Right atrium auricular region (tissue), 2 donors: ENCODE measurements around the gene SPTBN1. TPM values are rescaled to one million over a fixed set of nuclear protein-coding genes. Genes with fewer than 3 reads are reported as not detected.

Source experiments
- DNase-seq: peaks from one replicate; pipeline ENCODE4 v3.0.0-alpha.2; 2019; ENCODE audit warnings: low spot score
- H3K27ac ChIP-seq, 2 donors: fragments of 200-600 bp; sonication (generic); 1 replicate in 1 of 2; 2 replicates in 1 of 2; pipeline ENCODE4 v1.5.1; 2016 to 2019
- H3K27me3 ChIP-seq, 2 donors: fragments of 200-600 bp; sonication (generic); one replicate each; pipeline versions ENCODE4 v1.5.1 to v1.6.0; 2017 to 2019
- H3K36me3 ChIP-seq: fragments of 200-600 bp; sonication (generic); one replicate; pipeline ENCODE4 v1.5.1; 2016
- H3K4me1 ChIP-seq, 2 donors: fragments of 200-600 bp; sonication (generic); one replicate each; pipeline versions ENCODE4 v1.5.1 to v1.6.0; 2017 to 2019
- H3K4me3 ChIP-seq, 2 donors: fragments of 200-600 bp; sonication (generic); 1 replicate in 1 of 2; 2 replicates in 1 of 2; pipeline ENCODE4 v1.5.1; 2017 to 2019; ENCODE audit warnings: mild to moderate bottlenecking in 1 of 2, moderate library complexity in 1 of 2
- H3K9me3 ChIP-seq, 2 donors: fragments of 200-600 bp; sonication (generic); one replicate each; pipeline ENCODE4 v1.5.1; 2019
- CTCF ChIP-seq, 2 donors: fragments of 200-600 bp; sonication (generic); IDR thresholded peaks; one replicate each; pipeline ENCODE4 v1.5.1; 2019; ENCODE audit warnings: antibody characterized with exemption in 2 of 2
- total RNA-seq, 2 donors: library from RNA; depleted of rRNA; stranded (reverse); fragments of >200 nt; gene quantifications; one replicate each; pipeline ENCODE4 v1.1.0, GENCODE V29; 2016

The SPTBN1 gene
- total RNA-seq, 2 donors from 2014 or later: 265 to 382 TPM

GRCh38 chr2:54646170-54646927, 190.2 kb downstream of the SPTBN1 start:
- no peak overlapping the region for H3K27ac ChIP-seq
- DNase-seq: no peak
- no peak overlapping the region for H3K4me3 ChIP-seq

GRCh38 chr2:54648256-54648655, 192.1 kb downstream of the SPTBN1 start:
- H3K9me3 ChIP-seq: no peaks in the 10 kb centered on the region
- no peaks in the 10 kb centered on the region for H3K27me3 ChIP-seq
- peaks cover 98% of the 10 kb centered on the region for H3K36me3 ChIP-seq
- DNase-seq: no peak
- no peak overlapping the region for H3K4me3 ChIP-seq
- H3K4me1 ChIP-seq: no peaks in the 10 kb centered on the region
- no peak for TF ChIP-seq CTCF (IDR thresholded peaks at IDR 0.05)
- H3K27ac ChIP-seq: no peak overlapping the region

More at GRCh38 chr2:54646170-54646927, 190.2 kb downstream of the SPTBN1 start:
- peaks cover 0 to 9% of the 10 kb centered on the region in 2 donors for H3K4me1 ChIP-seq
- TF ChIP-seq CTCF (IDR thresholded peaks at IDR 0.05): no peak
- no peaks in the 10 kb centered on the region for H3K27me3 ChIP-seq
- peaks cover 86% of the 10 kb centered on the region for H3K36me3 ChIP-seq
- no peaks in the 10 kb centered on the region for H3K9me3 ChIP-seq

- no peaks in the 10 kb centered on the region for H3K27me3 ChIP-seq
- H3K4me1 ChIP-seq: no peaks in the 10 kb centered on the region
- TF ChIP-seq CTCF (IDR thresholded peaks at IDR 0.05): no peak
- no peak for DNase-seq
- no peaks in the 10 kb centered on the region for H3K9me3 ChIP-seq
- no peak overlapping the region for H3K4me3 ChIP-seq
- H3K27ac ChIP-seq: no peak overlapping the region
- peaks cover 100% of the 10 kb centered on the region for H3K36me3 ChIP-seq
These were observed 193.1 kb downstream of the SPTBN1 start for GRCh38 chr2:54649191-54649590.

GRCh38 chr2:54649633-54650032, 193.5 kb downstream of the SPTBN1 start:
- Histone ChIP-seq H3K27me3 (no peaks in the 10 kb centered on the region), H3K4me1 (no peaks in the 10 kb centered on the region), H3K27ac (no peak overlapping the region), H3K4me3 (no peak overlapping the region), H3K36me3 (peaks cover 100% of the 10 kb centered on the region), H3K9me3 (no peaks in the 10 kb centered on the region)
- no peak for TF ChIP-seq CTCF (IDR thresholded peaks at IDR 0.05)
- DNase-seq: no peak

GRCh38 chr2:54650612-54651011, 194.5 kb downstream of the SPTBN1 start:
- peaks cover 100% of the 10 kb centered on the region for H3K36me3 ChIP-seq
- H3K4me1 ChIP-seq: no peaks in the 10 kb centered on the region
- no peaks in the 10 kb centered on the region for H3K27me3 ChIP-seq
- H3K4me3 ChIP-seq: no peak overlapping the region
- no peaks in the 10 kb centered on the region for H3K9me3 ChIP-seq
- TF ChIP-seq CTCF (IDR thresholded peaks at IDR 0.05): no peak
- DNase-seq: no peak
- no peak overlapping the region for H3K27ac ChIP-seq

- Histone ChIP-seq H3K4me1 (no peaks in the 10 kb centered on the region), H3K27ac (no peak overlapping the region), H3K9me3 (no peaks in the 10 kb centered on the region), H3K36me3 (peaks cover 100% of the 10 kb centered on the region), H3K4me3 (no peak overlapping the region), H3K27me3 (no peaks in the 10 kb centered on the region)
- no peak for TF ChIP-seq CTCF (IDR thresholded peaks at IDR 0.05)
- DNase-seq: no peak
These were observed 195.2 kb downstream of the SPTBN1 start for GRCh38 chr2:54651291-54651690.
